Activated naive CD8-positive, alpha-beta T cell (primary cell): ENCODE results near the gene THBS2.
"Not testable (repeated sequence)": the region's sequence is repeated elsewhere in the genome, so short reads cannot be mapped to it uniquely, and the experiment has no call there.

Experiments
- H3K27ac Mint-ChIP-seq: one replicate; pipeline ENCODE4 v1.8.0; 2021; ENCODE audit warnings: mixed read lengths
- H3K27me3 Mint-ChIP-seq: one replicate; pipeline ENCODE4 v1.8.0; 2021; ENCODE audit warnings: mixed read lengths
- H3K36me3 Mint-ChIP-seq: one replicate; pipeline ENCODE4 v1.8.0; 2021; ENCODE audit warnings: mixed read lengths
- H3K4me1 Mint-ChIP-seq: one replicate; pipeline ENCODE4 v1.8.0; 2021; ENCODE audit warnings: low read depth, mixed read lengths
- H3K4me3 Mint-ChIP-seq: one replicate; pipeline ENCODE4 v1.8.0; 2021; ENCODE audit warnings: mild to moderate bottlenecking, mixed read lengths
- H3K9me3 Mint-ChIP-seq: one replicate; pipeline ENCODE4 v1.8.0; 2021; ENCODE audit warnings: low read depth, mixed read lengths

Gene THBS2

GRCh38 chr6:169186496-169187169 lies 67.0 kb downstream of the THBS2 start:
- Mint-ChIP-seq H3K4me1 (peaks cover 3% of the 10 kb centered on the region), H3K27me3 (no peaks in the 10 kb centered on the region), H3K4me3 (no peak overlapping the region), H3K27ac (no peak overlapping the region), H3K36me3 (no peaks in the 10 kb centered on the region), H3K9me3 (no peaks in the 10 kb centered on the region)

GRCh38 chr6:169185692-169186485 lies 67.8 kb downstream of the THBS2 start:
- H3K27me3 Mint-ChIP-seq, result peaks cover 1% of the 10 kb centered on the region
- H3K4me3 Mint-ChIP-seq, result no peak overlapping the region
- H3K36me3 Mint-ChIP-seq, result no peaks in the 10 kb centered on the region
- no peaks in the 10 kb centered on the region for H3K9me3 Mint-ChIP-seq
- peaks cover 3% of the 10 kb centered on the region for H3K4me1 Mint-ChIP-seq
- H3K27ac Mint-ChIP-seq, result no peak overlapping the region

- Mint-ChIP-seq H3K9me3 (no peaks in the 10 kb centered on the region), H3K27me3 (peaks cover 1% of the 10 kb centered on the region), H3K4me1 (peaks cover 3% of the 10 kb centered on the region), H3K27ac (no peak overlapping the region), H3K4me3 (no peak overlapping the region), H3K36me3 (no peaks in the 10 kb centered on the region)
Observed at GRCh38 chr6:169185011-169185521, 68.6 kb downstream of the THBS2 start.

GRCh38 chr6:169184419-169184818 lies 69.2 kb downstream of the THBS2 start:
- H3K27ac Mint-ChIP-seq, result no peak overlapping the region
- H3K4me3 Mint-ChIP-seq, result no peak overlapping the region
- H3K9me3 Mint-ChIP-seq, result no peaks in the 10 kb centered on the region
- no peaks in the 10 kb centered on the region for H3K36me3 Mint-ChIP-seq
- H3K4me1 Mint-ChIP-seq, result peaks cover 3% of the 10 kb centered on the region
- H3K27me3 Mint-ChIP-seq, result peaks cover 2% of the 10 kb centered on the region

- H3K4me1 Mint-ChIP-seq, result peaks cover under 1% of the 10 kb centered on the region
- H3K36me3 Mint-ChIP-seq, result no peaks in the 10 kb centered on the region
- no peaks in the 10 kb centered on the region for H3K9me3 Mint-ChIP-seq
- H3K27ac Mint-ChIP-seq, result no peak overlapping the region
- H3K27me3 Mint-ChIP-seq, result peaks cover 5% of the 10 kb centered on the region
- H3K4me3 Mint-ChIP-seq, result no peak overlapping the region
Observed at GRCh38 chr6:169183233-169183632, 70.4 kb downstream of the THBS2 start.

- not testable (repeated sequence) for H3K9me3 Mint-ChIP-seq, H3K27ac Mint-ChIP-seq, H3K4me3 Mint-ChIP-seq, H3K27me3 Mint-ChIP-seq, H3K36me3 Mint-ChIP-seq, H3K4me1 Mint-ChIP-seq
Observed at GRCh38 chr6:169179831-169180230, 73.8 kb downstream of the THBS2 start.

GRCh38 chr6:169177516-169178166 lies 76.0 kb downstream of the THBS2 start:
- Mint-ChIP-seq H3K36me3 (no peaks in the 10 kb centered on the region), H3K4me3 (no peak overlapping the region), H3K27ac (no peak overlapping the region), H3K27me3 (peaks cover 6% of the 10 kb centered on the region), H3K9me3 (no peaks in the 10 kb centered on the region), H3K4me1 (no peaks in the 10 kb centered on the region)

GRCh38 chr6:169176361-169176991 lies 77.2 kb downstream of the THBS2 start:
- H3K36me3 Mint-ChIP-seq, result no peaks in the 10 kb centered on the region
- no peak overlapping the region for H3K27ac Mint-ChIP-seq
- H3K27me3 Mint-ChIP-seq, result peaks cover 6% of the 10 kb centered on the region
- H3K4me3 Mint-ChIP-seq, result no peak overlapping the region
- H3K4me1 Mint-ChIP-seq, result no peaks in the 10 kb centered on the region
- no peaks in the 10 kb centered on the region for H3K9me3 Mint-ChIP-seq

- no peak overlapping the region for H3K4me3 Mint-ChIP-seq
- H3K36me3 Mint-ChIP-seq, result no peaks in the 10 kb centered on the region
- no peaks in the 10 kb centered on the region for H3K9me3 Mint-ChIP-seq
- no peak overlapping the region for H3K27ac Mint-ChIP-seq
- no peaks in the 10 kb centered on the region for H3K4me1 Mint-ChIP-seq
- peaks cover 5% of the 10 kb centered on the region for H3K27me3 Mint-ChIP-seq
Observed at GRCh38 chr6:169175360-169175887, 78.2 kb downstream of the THBS2 start.

GRCh38 chr6:169174516-169175359 lies 78.9 kb downstream of the THBS2 start:
- no peaks in the 10 kb centered on the region for H3K4me1 Mint-ChIP-seq
- no peak overlapping the region for H3K27ac Mint-ChIP-seq
- H3K27me3 Mint-ChIP-seq, result peaks cover 5% of the 10 kb centered on the region
- no peak overlapping the region for H3K4me3 Mint-ChIP-seq
- no peaks in the 10 kb centered on the region for H3K36me3 Mint-ChIP-seq
- no peaks in the 10 kb centered on the region for H3K9me3 Mint-ChIP-seq

- no peak overlapping the region for H3K4me3 Mint-ChIP-seq
- H3K27ac Mint-ChIP-seq, result no peak overlapping the region
- peaks cover 1% of the 10 kb centered on the region for H3K27me3 Mint-ChIP-seq
- no peaks in the 10 kb centered on the region for H3K9me3 Mint-ChIP-seq
- H3K36me3 Mint-ChIP-seq, result no peaks in the 10 kb centered on the region
- H3K4me1 Mint-ChIP-seq, result no peaks in the 10 kb centered on the region
Observed at GRCh38 chr6:169173532-169174268, 79.9 kb downstream of the THBS2 start.

- Mint-ChIP-seq H3K27ac (no peak overlapping the region), H3K4me3 (no peak overlapping the region), H3K9me3 (no peaks in the 10 kb centered on the region), H3K4me1 (no peaks in the 10 kb centered on the region), H3K36me3 (no peaks in the 10 kb centered on the region), H3K27me3 (peaks cover 1% of the 10 kb centered on the region)
Observed at GRCh38 chr6:169172946-169173345, 80.7 kb downstream of the THBS2 start.

- Mint-ChIP-seq H3K9me3 (no peaks in the 10 kb centered on the region), H3K4me3 (no peak overlapping the region), H3K27me3 (peaks cover 1% of the 10 kb centered on the region), H3K4me1 (no peaks in the 10 kb centered on the region), H3K27ac (no peak overlapping the region), H3K36me3 (no peaks in the 10 kb centered on the region)
Observed at GRCh38 chr6:169172456-169172855, 81.2 kb downstream of the THBS2 start.
